ENCODE measurements around the gene FLNC.

- peak; percentile 65 to 84 (median 74) for TF ChIP-seq CTCF (IDR thresholded peaks at IDR 0.05)
- TF ChIP-seq POLR2A (IDR thresholded peaks at IDR 0.05), result no peak
These were observed 11.9 kb downstream of the FLNC start for GRCh38 chr7:128841921-128842673.

Data from heart left ventricle (tissue), 13 donors.